GM23248 (cell line): ENCODE results near the gene ANXA3. TPM values are rescaled to one million over a fixed set of nuclear protein-coding genes. Genes with fewer than 3 reads are reported as not detected.

Experiments used
- DNase-seq: peaks from one replicate; pipeline ENCODE4 v3.0.0-alpha.2; 2015
- H2AFZ ChIP-seq: fragments of 200-600 bp; sonication (generic); 2 replicates; pipeline ENCODE4 v1.6.1; 2016; ENCODE audit warnings: antibody characterized with exemption
- H3F3A ChIP-seq: fragments of 200-600 bp; sonication (generic); 2 replicates; pipeline ENCODE4 v1.6.1; 2016; ENCODE audit warnings: mild to moderate bottlenecking, antibody characterized with exemption, mixed run types; ENCODE audit not compliant: insufficient read depth
- H3K27ac ChIP-seq: fragments of 200-600 bp; sonication (generic); 2 replicates; pipeline ENCODE4 v1.5.1; 2016; ENCODE audit warnings: mild to moderate bottlenecking
- H3K27me3 ChIP-seq: fragments of 200-600 bp; sonication (generic); replicated peaks from 2 replicates; pipeline ENCODE4 v1.6.1; 2016; ENCODE audit warnings: mild to moderate bottlenecking; ENCODE audit not compliant: insufficient read depth
- H3K36me3 ChIP-seq: fragments of 200-600 bp; sonication (generic); 2 replicates; pipeline ENCODE4 v1.6.1; 2016; ENCODE audit warnings: low read depth, mild to moderate bottlenecking
- H3K4me1 ChIP-seq: fragments of 200-600 bp; sonication (generic); 2 replicates; pipeline ENCODE4 v1.6.1; 2016; ENCODE audit warnings: mild to moderate bottlenecking; ENCODE audit not compliant: insufficient read depth
- H3K4me2 ChIP-seq: fragments of 200-600 bp; sonication (generic); one replicate; pipeline ENCODE4 v1.6.1; 2016; ENCODE audit warnings: mild to moderate bottlenecking; ENCODE audit not compliant: unreplicated experiment
- H3K4me3 ChIP-seq: fragments of 200-600 bp; sonication (generic); 2 replicates; pipeline ENCODE4 v1.5.1; 2016; ENCODE audit warnings: mild to moderate bottlenecking
- H3K79me2 ChIP-seq: fragments of 200-600 bp; sonication (generic); 2 replicates; pipeline ENCODE4 v1.6.1; 2016; ENCODE audit warnings: mild to moderate bottlenecking; ENCODE audit not compliant: insufficient read depth
- H3K9ac ChIP-seq: fragments of 200-600 bp; sonication (generic); 2 replicates; pipeline ENCODE4 v1.6.1; 2016; ENCODE audit warnings: mild to moderate bottlenecking
- H3K9me2 ChIP-seq: fragments of 200-600 bp; sonication (generic); 2 replicates; pipeline ENCODE4 v1.6.1; 2016; ENCODE audit warnings: mixed run types, mild to moderate bottlenecking, moderate library complexity; ENCODE audit not compliant: insufficient read depth
- H3K9me3 ChIP-seq: fragments of 200-600 bp; sonication (generic); one replicate; pipeline ENCODE4 v1.6.1; 2017; ENCODE audit warnings: low read depth
- H4K20me1 ChIP-seq: fragments of 200-600 bp; sonication (generic); 2 replicates; pipeline ENCODE4 v1.6.0; 2016; ENCODE audit not compliant: insufficient read depth
- EZH2 ChIP-seq: fragments of 200-600 bp; sonication (generic); IDR thresholded peaks from 2 replicates; pipeline ENCODE4 v1.6.1; 2018; ENCODE audit warnings: antibody characterized with exemption, mild to moderate bottlenecking; ENCODE audit not compliant: insufficient read depth, poor library complexity, severe bottlenecking
- EZH2phosphoT487 ChIP-seq: fragments of 200-600 bp; sonication (generic); IDR thresholded peaks from 2 replicates; pipeline ENCODE4 v1.6.1; 2018; ENCODE audit warnings: antibody characterized with exemption, moderate library complexity, mild to moderate bottlenecking, low read depth; ENCODE audit not compliant: insufficient read depth
- WGBS, 2 experiments: methylation state at CpG; one replicate each; pipeline ENCODE4 v1.1.6; 2015 to 2017; ENCODE audit warnings: low lambda C conversion rate in 2 of 2, low coverage in 1 of 2; ENCODE audit errors: missing lambda C conversion rate in 2 of 2; 5-methylcytosine and 5-hydroxymethylcytosine counted together
- in situ Hi-C: fragments of 300-500 bp; cut with MboI; formaldehyde crosslinking; loops from 2 replicates; pipeline ENCODE4 v1.15.0; 2020
- polyA plus RNA-seq: library from polyadenylated mRNA; unstranded; fragments of >200 nt; fragmentation: Nextera tagmentation; extraction: Ambion mirVana; gene quantifications from 2 replicates; pipeline ENCODE4 v1.2.1, GENCODE V29; 2016
- total RNA-seq: library from RNA; depleted of rRNA; stranded (reverse); fragments of >200 nt; shearing (Covaris generic); gene quantifications from 2 replicates; pipeline ENCODE4 v1.2.3, GENCODE V29; 2014

ANXA3 gene
- total and polyA plus RNA-seq, 2 experiments from 2014 or later = 2.8 to 3.6 TPM

DNA sequence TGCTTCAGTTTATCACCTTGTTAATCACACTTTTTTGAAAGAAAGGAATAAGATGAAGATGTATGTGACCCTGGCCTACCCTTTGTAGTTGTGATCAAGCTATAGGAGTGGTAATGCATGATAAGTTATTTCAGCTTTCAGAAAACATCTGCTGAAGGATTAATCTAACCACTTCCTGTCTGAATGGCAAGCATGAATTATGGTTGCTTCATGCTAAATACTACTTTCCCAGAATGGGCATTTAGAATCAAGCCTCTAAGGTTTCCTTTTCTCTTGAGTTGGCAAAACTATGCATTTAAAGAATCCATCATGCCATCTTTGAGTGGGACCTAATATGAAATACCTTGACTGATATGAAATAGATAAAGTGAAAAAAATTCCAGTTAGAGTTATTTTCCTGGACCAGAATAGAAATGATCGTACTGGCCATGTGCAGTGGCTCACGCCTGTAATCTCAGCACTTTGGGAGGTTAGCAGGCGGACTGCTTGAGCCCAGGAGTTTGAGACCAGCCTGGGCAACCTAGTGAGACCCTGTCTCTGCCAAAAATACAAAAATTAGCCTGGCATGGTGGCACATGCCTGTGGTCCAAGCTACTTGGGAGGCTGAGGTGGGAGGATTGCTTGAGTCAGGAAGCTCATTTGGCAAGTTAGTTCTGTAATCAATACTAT is 59.1 kb downstream of the ANXA3 start:
- WGBS, 2 experiments = 94 to 96% methylated on average over 3 of the region's 3 CpGs
- no peak overlapping the region for H3K27ac ChIP-seq
- H3K27me3 ChIP-seq = no peaks in the 10 kb centered on the region
- H3K4me1 ChIP-seq = peaks cover 11% of the 10 kb centered on the region
- no peak overlapping the region for H3K9ac ChIP-seq
- no peak overlapping the region for H3K4me2 ChIP-seq
- TF ChIP-seq EZH2 (no peak), EZH2phosphoT487 (no peak)
- H3F3A ChIP-seq = no peaks in the 10 kb centered on the region
- no peak overlapping the region for H2AFZ ChIP-seq
- H3K36me3 ChIP-seq = no peaks in the 10 kb centered on the region
- DNase-seq = peak; percentile 33
- H4K20me1 ChIP-seq = no peaks in the 10 kb centered on the region
- no peak overlapping the region for H3K4me3 ChIP-seq
- no peaks in the 10 kb centered on the region for H3K9me3 ChIP-seq
- no peaks in the 10 kb centered on the region for H3K79me2 ChIP-seq
- in situ Hi-C loops = loop anchor here (10.0 kb wide), 1 partner anchor 244 kb away; no protein-coding TSS in a partner anchor
- no peaks in the 10 kb centered on the region for H3K9me2 ChIP-seq

DNA sequence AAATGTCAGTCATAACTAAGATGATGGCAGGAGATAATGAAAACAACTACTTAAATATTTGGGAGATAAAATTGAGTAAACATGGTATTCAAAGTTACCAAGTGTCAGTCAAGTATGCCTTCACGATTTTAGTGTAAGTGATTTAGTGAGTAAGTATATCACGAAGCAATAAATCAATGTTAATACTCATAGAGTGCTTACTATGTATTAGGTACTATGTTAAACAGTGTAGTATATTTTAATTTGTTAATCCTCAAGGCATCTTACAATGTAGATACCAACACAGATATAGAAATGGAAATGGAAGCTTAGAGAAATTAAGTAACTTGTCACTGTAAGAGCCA is 59.6 kb downstream of the ANXA3 start:
- Histone ChIP-seq H3K79me2 (no peaks in the 10 kb centered on the region), H3K9me3 (no peaks in the 10 kb centered on the region), H3K9ac (no peak overlapping the region), H2AFZ (no peak overlapping the region), H3K9me2 (no peaks in the 10 kb centered on the region), H3K27ac (no peak overlapping the region), H3K4me1 (peaks cover 11% of the 10 kb centered on the region), H3K4me2 (no peak overlapping the region), H4K20me1 (no peaks in the 10 kb centered on the region), H3K36me3 (no peaks in the 10 kb centered on the region), H3K27me3 (no peaks in the 10 kb centered on the region), H3F3A (no peaks in the 10 kb centered on the region), H3K4me3 (no peak overlapping the region)
- WGBS, 2 experiments = 81% methylated on average over 2 of the region's 2 CpGs
- in situ Hi-C loops = loop anchor here (10.0 kb wide), 1 partner anchor 244 kb away; no protein-coding TSS in a partner anchor
- no peak for TF ChIP-seq EZH2phosphoT487
- no peak for TF ChIP-seq EZH2
- no peak for DNase-seq

DNA sequence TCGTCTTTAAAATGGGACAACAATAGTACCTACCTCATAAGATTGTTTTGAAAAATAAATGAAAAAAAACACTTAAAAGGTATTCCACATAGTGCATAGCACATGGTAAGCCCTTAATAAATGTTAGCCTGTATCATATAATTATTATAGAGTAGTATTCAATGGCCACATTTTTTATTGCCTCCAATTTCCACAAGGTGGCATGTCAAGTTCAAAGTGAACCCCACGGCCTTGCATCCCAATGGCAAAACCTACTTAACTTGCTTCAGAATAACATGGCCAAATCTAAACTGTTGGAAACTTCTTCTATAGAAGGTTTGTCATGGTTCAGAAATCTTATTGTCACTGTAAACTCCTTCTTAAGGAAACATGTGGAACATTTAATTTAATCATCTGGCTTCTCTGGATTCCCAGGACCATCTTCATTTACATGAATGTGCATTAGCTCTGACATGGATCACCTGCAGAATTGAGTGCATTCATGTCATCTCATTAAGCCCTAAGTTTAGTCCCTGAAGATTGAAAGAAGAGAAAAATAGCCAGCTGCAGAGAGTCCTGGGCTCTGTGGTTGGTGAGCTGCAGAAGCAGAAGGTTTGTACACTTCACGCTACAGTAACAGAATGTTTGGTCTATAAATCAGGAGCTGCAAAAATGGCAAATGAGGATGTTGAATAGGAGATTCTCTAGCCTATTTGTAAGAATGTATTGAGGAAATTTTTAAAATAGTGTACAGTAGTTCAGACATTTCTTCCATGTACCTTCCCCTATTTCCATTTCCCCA is 61.0 kb downstream of the ANXA3 start:
- Histone ChIP-seq H3F3A (no peaks in the 10 kb centered on the region), H3K4me1 (peaks cover 11% of the 10 kb centered on the region), H3K9ac (no peak overlapping the region), H3K27me3 (no peaks in the 10 kb centered on the region), H3K36me3 (no peaks in the 10 kb centered on the region), H3K4me3 (no peak overlapping the region), H4K20me1 (no peaks in the 10 kb centered on the region), H3K79me2 (no peaks in the 10 kb centered on the region), H3K27ac (no peak overlapping the region), H3K9me2 (no peaks in the 10 kb centered on the region), H3K9me3 (no peaks in the 10 kb centered on the region), H2AFZ (no peak overlapping the region), H3K4me2 (no peak overlapping the region)
- in situ Hi-C loops = loop anchor here (10.0 kb wide), 1 partner anchor 242 kb away; no protein-coding TSS in a partner anchor
- DNase-seq = peak; percentile 77
- TF ChIP-seq EZH2phosphoT487 = no peak
- no peak for TF ChIP-seq EZH2
- 65 to 76% methylated on average over 3 of the region's 3 CpGs for WGBS, 2 experiments

- Histone ChIP-seq H3K27ac (no peak overlapping the region), H3K79me2 (no peaks in the 10 kb centered on the region), H3K36me3 (no peaks in the 10 kb centered on the region), H3F3A (no peaks in the 10 kb centered on the region), H3K4me1 (peaks cover 11% of the 10 kb centered on the region), H3K4me3 (no peak overlapping the region), H3K9me2 (no peaks in the 10 kb centered on the region), H3K4me2 (no peak overlapping the region), H4K20me1 (no peaks in the 10 kb centered on the region), H3K9ac (no peak overlapping the region), H3K27me3 (no peaks in the 10 kb centered on the region), H3K9me3 (no peaks in the 10 kb centered on the region), H2AFZ (no peak overlapping the region)
- 89 to 91% methylated on average over 7 of the region's 7 CpGs for WGBS, 2 experiments
- TF ChIP-seq EZH2phosphoT487 = no peak
- TF ChIP-seq EZH2 = no peak
- DNase-seq = no peak
- in situ Hi-C loops = loop anchor here (10.0 kb wide), 1 partner anchor 241 kb away; no protein-coding TSS in a partner anchor
These were observed 62.2 kb downstream of the ANXA3 start for GRCh38 chr4:78613522-78614321.
